ENCODE results near the gene LRP5.
"Not testable (repeated sequence)": the region's sequence is repeated elsewhere in the genome, so short reads cannot be mapped to it uniquely, and the experiment has no call there.

The LRP5 gene

DNA sequence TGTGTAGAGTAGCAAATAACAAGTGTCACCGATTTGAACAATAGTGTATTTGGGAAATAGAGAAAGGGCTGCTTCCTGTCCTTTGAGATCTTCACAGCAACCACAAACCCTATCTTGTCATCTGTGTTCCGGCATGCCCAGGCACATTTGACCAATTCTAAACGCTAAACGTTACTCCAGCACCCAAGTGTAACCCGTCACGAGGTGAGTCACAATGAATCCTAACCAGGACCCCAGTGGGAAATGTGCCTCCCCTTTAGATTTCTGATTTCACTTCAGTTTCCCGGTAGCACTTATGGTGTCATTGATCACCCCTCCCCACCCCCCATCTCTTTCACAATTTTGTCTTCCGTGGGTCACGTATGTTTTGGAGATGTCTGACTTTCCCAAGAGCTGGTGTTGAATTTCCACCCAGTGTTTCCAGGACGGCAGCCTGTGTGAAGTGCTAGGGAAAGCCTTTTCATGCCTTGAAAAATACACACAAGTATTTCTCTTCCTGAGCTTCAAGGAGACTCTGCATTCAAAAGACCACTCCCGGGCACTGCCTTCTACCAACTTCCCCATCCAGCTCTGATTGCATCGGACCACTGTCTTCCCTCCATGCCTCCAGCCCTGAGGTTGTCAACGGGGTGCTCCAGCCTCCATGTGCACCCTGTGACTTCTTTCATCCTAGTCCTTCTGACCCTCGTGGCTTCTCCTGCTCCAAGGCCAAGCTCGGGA, 30.1 kb upstream of the LRP5 start:
- peak; percentile 26 for DNase-seq

DNA sequence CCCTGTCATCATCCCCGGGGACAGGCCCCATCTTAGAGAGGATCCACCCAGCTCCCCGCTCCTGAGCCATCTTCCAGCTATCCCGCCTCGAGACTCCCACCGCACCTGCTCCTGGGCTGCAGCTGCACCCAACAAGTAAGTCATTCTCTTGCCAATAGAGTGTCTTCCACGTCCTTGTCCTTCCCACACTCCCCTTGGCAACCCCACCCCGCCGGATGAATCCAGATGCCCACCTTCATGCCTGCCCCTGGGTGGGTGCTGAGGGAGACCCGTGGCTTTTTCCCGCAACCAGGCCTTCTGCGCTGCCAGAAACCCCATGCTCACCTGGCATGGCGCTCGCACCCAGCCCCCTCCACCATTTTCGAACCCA, 29.5 kb upstream of the LRP5 start:
- no peak for DNase-seq

- DNase-seq, result not testable (repeated sequence)
Observed at GRCh38 chr11:68284588-68284987, 27.8 kb upstream of the LRP5 start.

DNA sequence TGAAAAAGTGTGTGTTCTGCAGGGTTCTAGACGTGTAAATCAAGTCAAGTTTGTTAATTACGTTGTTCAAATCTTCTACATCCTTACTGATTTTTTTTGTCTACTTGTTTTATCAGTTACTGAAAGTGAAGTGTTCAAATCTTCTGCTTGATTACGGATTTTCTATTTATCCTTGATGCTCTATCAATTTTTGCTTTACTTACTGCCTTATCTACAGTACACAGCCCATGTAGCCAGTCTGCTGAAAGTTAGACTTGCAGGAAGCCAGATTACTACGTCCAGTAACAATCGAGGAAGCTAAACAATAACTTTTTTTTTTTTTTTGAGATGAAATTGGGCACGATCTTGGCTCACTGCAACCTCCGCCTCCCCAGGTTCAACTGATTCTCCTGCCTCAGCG, 25.0 kb upstream of the LRP5 start:
- DNase-seq, result no peak

DNA sequence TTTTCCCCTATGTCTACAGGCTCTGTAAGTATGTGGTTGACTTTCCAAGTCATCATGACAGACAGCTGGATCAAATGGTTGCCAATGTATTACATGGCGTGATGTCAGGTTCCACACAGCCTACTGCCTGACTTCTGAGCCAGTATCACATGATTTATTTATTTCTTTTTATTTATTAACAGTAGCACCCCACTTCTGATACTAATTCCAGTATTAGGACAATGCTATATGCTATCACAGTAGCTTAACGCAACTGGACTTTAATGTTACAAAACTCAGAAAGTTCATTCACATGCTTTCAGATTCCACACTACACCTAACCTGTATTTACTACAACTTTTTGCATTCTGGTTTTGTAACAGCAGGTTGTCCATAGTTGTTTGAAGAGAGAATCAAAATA, 22.9 kb upstream of the LRP5 start:
- DNase-seq, result no peak

DNA sequence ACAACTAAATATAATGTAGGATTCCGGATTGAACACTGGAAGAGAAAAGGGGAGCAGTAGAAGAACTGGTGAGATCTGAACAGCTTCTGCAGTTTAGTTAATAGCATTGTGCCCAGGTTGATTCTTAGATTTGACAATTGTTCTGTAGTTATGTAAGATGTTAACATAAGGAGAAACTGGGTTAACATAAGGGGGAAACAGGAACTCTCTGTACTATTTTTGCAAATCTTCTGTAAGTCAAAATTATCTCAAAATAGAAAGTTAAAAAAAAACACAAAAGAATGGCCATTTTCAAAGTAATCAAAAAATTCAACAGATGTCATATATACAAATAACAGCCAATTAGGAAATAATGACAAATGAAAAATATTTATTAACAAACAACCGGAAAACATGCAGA, 18.7 kb upstream of the LRP5 start:
- DNase-seq, result no peak

DNA sequence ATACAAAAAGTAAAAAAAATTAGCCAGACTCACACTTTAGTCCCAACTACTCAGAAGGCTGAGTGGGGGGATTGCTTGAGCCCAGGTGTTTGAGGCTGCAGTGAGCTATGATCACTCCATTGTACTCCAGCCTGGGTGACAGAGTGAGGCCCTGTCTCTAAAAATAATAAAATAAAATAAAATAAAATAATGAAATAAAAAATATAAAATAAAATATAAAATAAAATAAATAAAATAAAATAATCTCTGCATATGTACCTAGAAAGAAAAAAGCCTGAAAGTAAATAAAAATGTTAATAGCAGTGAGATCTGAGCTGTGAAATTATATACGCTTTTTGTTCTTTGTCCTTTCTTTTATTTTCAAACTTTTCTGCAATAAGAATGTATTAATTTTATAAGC, 17.1 kb upstream of the LRP5 start:
- DNase-seq, result no peak

DNA sequence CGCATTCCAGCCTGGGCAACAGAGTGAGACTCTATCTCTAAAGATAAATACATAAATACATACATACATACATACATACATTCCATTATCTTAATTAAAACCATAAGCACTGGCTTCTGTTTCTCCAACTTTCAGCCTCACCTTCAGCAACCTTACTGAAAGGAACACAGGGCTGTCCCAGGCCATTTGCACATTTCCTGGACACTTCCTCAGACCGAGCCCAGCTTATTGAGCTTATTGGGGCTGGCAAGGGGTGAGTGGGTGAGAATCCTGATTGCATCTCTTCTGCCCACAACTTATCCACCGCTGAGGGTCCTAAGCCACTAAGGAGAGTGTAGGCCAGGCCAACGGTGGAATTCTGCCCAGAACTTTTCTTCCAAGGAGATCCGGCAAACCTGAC, 16.5 kb upstream of the LRP5 start:
- no peak for DNase-seq

DNA sequence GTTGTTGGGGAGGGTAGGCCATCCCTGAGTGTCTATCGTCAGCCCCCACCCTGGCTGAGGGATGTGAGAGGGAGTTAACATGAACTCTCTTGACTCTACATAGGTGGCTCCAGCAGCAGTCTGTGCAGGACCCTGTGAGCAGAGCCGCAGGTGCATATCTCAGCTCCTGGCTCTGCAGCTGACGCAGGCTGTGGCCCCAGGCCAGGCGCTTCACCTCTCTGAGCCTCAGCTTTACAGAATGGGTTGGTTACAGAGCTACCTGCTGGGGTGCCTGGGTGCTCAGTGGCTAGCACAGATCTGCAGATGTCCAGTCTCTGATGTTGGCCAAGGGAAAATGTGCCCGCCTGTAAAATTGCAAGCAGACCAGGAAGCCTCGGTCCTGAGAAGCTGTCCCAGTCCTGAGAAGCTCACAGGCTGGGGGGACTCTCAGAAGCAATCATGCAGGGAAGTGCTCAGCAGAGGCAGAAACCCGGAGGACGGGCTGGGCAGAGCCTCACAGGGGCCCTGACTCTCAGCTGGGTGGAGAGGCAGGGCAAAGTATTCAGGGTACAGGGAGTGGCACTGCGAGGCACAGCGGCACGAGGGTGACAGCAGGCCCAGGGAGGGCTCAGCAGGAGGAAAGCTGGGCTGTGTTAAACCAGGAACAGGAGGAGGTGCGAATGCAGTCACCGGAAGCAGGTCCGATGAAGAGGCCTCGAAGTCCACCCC, 15.9 kb upstream of the LRP5 start:
- no peak for DNase-seq

DNA sequence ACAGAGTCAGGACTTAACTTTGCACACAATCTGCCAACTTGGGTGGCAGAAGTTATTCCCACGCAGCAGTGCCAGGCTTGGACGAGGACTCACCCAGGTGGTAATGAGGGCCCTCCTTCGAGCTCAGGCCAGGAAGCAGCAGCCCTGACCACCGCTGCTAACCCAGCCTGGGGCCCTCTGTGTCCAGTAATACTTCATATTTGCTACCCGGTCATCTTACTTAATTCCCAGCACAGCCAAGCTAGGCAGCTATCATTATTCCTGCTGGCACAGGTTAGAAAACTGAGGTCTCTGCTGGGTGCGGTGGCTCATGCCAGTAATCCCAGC, 15.4 kb upstream of the LRP5 start:
- no peak for DNase-seq

DNA sequence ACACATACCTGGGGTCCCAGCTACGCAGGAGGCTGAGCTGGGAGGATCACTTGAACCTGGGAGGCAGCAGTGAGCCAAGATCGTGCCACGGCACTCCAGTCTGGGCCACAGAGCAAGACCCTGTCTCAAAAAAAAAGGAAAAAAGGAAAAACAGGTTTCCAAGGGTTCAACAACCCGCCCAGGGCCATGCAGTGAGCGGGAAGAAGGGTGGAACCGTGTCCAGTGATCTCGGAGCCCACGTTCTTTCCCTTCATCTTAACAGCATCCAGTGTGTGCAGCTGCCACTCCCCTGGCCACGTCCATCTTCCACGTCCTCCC, 14.9 kb upstream of the LRP5 start:
- no peak for DNase-seq

DNA sequence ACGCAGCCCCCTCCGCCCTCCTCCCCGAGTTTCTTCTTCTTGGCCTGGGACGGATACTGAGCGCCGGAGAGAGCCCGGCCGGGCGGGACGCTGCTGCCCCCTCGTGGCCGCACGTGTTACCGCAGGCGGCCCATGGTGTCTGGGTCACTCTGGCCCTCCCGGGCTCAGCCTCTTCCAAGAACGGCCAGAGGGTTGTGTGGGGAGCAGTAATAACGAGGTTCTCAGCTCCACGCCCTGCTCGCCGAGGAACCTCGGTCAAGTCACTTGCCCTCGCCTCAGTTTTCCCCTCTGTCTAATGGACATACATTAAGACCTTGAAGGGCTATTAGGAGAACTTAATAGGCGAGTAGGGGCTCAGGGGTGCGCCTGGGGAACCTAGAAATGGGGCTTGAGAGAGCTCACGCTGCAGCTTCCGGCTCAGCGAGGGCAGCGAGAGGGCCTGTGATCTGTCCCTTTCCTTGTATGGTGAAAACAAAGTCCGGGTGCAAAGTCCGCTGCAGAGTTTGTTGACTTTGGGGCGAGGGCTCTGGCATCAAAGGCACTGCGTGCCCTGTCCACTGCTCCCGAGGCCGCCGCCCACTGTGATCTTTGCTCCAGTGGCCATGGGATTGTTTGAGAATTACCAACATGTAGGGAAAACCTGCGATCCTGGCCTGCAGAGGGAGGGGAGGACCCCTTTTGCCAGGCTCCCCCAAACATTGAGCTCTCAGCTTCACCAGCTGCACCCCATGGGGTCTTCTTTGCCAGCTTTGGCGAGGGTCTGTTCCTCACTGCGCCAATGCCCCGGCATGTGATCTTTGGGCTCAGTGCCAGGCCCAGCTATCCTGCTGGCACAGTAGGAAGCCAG, 14.4 kb upstream of the LRP5 start:
- DNase-seq, result peak; percentile 79

- DNase-seq, result no peak
Observed at GRCh38 chr11:68298659-68299516, 13.5 kb upstream of the LRP5 start.

DNA sequence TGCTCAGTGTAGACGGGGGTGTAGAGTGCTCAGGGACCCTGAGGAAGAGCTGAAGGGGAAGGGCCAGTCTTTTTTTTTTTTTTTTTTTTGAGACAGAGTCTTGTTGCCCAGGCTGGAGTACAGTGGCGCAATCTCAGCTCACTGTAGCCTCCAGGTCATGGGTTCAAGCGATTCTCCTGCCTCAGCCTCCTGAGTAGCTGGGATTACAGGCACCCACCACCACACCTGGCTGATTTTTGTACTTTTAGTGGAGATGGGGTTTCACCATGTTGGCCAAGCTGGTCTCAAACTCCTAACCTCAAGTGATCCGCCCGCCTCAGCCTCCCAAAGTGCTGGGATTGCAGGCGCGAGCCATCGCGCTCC, 12.9 kb upstream of the LRP5 start:
- not testable (repeated sequence) for DNase-seq

DNA sequence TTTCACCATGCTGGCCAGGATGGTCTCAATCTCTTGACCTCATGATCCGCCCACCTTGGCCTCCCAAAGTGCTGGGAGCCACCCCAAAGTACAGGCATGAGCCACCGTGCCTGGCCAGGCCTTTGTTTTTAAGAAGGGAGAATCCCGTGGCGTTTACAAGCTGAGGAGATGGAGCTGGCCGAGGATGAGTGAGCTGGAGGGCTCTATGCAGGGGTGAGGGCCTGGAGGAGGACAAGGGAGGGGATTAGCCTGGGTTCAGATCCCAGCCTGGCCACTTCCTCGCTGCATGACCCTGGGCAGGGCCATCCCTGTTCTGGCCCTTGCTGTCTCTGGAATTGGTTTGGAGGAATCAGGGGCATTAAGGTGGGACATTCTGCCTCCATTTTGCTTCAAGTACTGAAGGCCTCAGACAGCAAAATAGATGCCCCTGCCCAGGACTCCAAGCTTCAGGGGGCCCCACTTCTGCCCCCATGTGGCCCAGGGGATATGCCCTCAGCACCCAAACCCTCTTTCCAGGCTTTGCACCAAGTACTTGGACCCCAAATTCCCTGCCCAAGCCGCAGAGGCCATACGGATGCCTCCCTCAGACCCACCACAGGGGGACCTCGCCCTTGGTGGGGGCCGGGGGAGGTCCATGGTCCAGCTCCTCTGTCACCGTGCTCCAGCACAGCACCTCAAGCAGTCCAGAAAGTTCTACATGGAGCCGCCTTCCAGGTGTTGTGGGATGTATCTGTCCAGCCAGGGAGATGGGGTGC, 12.1 kb upstream of the LRP5 start:
- DNase-seq, result no peak

- DNase-seq, result no peak
Observed at GRCh38 chr11:68302256-68302655, 10.1 kb upstream of the LRP5 start.

DNA sequence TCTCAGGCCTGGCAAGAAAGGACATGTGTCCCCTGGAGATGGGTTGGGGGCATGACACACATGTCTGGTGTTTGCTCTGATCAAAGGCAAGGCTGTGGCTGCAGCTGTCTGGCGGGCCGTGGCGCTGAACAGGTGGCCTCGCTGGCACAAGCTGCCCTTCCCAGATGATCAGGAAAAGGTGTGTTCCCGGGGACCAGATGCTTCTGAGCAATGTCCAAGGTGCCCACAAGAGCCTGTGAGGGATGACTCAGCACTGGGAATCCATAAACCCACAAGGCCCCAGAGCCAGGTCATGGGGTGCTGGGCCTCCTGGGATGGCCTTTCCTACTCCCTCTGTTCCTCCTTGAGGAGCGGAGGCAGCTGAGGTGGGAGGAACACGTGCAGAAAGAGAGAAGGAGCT, 9.7 kb upstream of the LRP5 start:
- DNase-seq, result no peak

DNA sequence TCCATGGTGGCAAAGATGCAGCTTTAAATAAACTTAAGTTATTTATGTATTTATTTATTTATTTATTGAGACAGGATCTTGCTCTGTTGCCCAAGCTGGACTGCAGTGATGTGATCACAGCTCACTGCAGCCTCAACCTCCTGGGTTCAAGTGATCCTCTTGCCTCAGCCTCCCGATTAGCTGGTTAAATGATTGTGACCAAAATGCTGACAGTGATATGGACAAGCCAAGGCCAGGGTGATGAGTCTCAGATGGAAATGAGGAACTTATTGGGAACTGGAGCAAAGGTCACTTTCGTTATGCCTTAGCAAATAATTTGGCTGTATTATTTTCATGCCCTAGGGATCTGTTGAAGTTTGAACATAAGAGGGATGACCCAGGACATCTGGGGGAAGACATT, 9.3 kb upstream of the LRP5 start:
- no peak for DNase-seq

DNA sequence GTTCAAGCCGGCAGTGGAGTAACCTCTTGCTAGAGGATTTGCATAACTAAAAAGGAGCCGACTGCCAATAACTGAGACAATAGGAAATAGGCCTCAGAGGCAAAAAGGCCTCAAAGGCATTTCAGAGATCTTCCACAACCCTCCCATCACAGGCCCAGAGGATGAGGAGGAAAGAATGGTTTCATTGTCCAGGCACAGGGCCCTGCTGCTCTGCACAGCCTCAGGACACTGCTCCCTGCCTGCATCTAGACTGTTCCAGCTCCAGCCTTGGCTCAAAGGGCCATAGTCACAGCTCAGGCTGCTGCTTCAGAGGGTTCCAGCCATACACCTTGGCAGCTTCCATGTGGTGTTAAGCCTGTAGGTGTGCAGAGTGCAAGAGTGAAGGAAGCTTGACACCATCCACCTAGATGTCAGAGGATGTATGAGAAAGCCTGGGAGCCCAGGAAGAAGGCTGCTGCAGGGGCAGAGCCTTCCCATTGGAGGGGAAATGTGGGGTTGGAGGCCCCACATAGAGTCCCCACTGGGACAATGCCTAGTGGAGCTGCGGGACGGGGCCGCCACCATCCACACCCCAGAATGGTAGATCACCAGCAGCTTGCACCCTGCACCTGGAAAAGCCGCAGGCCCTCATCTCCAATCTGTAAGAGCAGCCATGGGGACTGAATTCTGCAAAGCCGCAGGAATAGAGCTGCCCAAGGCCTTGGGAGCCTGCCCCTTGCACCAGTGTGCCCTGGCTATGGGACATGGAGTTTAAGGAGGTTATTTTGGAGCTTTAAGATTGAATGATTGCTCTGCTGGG, 8.2 kb upstream of the LRP5 start:
- no peak for DNase-seq

DNA sequence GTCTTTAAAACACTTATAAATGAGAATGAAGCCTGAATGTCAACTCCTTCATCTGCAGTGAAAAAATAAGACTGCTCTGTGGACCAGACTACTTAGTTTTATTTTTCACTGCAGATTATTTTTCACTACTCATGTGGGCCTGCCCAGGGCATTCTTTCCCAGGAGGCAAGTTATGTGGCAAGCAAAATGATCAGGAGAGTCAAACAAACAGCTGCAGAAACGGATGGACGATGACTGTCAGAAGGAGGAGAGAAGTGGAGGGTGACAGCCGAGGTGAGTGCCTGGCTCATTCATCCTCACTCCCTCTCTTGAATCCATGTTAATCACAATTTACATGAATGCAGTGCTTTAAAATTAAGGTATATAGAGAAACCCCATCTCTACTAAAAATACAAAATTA, 5.8 kb upstream of the LRP5 start:
- DNase-seq, result no peak

DNA sequence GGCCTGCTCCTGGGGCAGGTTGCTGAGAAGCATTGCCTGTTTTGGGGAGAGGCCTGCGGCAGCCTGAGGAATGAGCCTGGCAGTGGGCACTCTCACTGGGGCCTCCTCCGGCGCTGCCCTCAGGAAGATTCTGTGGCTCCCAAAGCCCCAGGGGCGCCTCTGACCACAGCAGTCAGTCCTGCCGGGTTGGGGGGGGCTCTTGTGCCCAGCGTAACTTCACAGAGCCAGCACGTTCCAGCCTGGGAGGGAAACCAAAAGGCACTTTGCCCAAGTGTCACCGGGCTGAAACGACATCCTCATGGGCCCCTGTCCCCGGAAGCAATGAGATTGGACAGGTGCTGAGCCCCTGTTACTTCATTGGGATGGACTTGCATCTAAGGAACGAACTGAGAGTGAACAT, 4.3 kb upstream of the LRP5 start:
- no peak for DNase-seq
